ENCODE data around the gene WBP1L.

Gene WBP1L

DNA sequence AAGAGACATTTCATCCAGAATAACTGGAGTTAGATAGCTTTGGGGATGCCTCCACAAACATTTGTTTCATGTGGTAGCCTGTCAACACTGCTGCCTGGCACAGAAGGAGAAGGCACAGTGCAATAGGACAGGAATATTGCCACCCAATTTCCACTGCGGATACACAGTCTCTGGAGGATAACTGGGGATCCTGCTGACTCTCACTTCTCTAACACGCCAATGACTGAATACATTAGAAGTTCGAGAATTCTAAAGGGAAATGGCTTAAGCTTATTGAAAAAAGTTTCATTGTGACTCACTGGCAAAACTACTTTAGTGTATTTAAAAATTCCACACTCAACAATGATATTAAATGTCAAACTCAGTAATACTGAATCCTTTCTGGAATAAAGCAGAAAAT lies 42.5 kb upstream of the WBP1L start:
- Histone ChIP-seq H3K27ac (replicated peaks) (no peak overlapping the region), H3K4me3 (replicated peaks; ENCODE audit: insufficient read depth, low read length) (no peak overlapping the region), H3K27me3 (ENCODE audit: insufficient read depth, poor library complexity, severe bottlenecking) (no peaks in the 10 kb centered on the region)
- no peak for DNase-seq (ENCODE audit: low read depth in 1 of 2, low spot score in 1 of 2)
- TF ChIP-seq, protein P1, sequence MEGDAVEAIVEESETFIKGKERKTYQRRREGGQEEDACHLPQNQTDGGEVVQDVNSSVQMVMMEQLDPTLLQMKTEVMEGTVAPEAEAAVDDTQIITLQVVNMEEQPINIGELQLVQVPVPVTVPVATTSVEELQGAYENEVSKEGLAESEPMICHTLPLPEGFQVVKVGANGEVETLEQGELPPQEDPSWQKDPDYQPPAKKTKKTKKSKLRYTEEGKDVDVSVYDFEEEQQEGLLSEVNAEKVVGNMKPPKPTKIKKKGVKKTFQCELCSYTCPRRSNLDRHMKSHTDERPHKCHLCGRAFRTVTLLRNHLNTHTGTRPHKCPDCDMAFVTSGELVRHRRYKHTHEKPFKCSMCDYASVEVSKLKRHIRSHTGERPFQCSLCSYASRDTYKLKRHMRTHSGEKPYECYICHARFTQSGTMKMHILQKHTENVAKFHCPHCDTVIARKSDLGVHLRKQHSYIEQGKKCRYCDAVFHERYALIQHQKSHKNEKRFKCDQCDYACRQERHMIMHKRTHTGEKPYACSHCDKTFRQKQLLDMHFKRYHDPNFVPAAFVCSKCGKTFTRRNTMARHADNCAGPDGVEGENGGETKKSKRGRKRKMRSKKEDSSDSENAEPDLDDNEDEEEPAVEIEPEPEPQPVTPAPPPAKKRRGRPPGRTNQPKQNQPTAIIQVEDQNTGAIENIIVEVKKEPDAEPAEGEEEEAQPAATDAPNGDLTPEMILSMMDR (IDR thresholded peaks at IDR 0.05; ENCODE audit: insufficient read depth, low read length) = no peak
- TF ChIP-seq POLR2AphosphoS5 (IDR thresholded peaks at IDR 0.05; ENCODE audit: low read depth) = no peak
- TF ChIP-seq GABPA (IDR thresholded peaks at IDR 0.05; ENCODE audit: low read depth) = no peak
- TF ChIP-seq SPI1 (IDR thresholded peaks at IDR 0.05; ENCODE audit: borderline replicate concordance, low read depth) = no peak
- TF ChIP-seq, protein P2, sequence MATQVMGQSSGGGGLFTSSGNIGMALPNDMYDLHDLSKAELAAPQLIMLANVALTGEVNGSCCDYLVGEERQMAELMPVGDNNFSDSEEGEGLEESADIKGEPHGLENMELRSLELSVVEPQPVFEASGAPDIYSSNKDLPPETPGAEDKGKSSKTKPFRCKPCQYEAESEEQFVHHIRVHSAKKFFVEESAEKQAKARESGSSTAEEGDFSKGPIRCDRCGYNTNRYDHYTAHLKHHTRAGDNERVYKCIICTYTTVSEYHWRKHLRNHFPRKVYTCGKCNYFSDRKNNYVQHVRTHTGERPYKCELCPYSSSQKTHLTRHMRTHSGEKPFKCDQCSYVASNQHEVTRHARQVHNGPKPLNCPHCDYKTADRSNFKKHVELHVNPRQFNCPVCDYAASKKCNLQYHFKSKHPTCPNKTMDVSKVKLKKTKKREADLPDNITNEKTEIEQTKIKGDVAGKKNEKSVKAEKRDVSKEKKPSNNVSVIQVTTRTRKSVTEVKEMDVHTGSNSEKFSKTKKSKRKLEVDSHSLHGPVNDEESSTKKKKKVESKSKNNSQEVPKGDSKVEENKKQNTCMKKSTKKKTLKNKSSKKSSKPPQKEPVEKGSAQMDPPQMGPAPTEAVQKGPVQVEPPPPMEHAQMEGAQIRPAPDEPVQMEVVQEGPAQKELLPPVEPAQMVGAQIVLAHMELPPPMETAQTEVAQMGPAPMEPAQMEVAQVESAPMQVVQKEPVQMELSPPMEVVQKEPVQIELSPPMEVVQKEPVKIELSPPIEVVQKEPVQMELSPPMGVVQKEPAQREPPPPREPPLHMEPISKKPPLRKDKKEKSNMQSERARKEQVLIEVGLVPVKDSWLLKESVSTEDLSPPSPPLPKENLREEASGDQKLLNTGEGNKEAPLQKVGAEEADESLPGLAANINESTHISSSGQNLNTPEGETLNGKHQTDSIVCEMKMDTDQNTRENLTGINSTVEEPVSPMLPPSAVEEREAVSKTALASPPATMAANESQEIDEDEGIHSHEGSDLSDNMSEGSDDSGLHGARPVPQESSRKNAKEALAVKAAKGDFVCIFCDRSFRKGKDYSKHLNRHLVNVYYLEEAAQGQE (IDR thresholded peaks at IDR 0.05; ENCODE audit: insufficient replicate concordance, low read depth) = no peak

DNA sequence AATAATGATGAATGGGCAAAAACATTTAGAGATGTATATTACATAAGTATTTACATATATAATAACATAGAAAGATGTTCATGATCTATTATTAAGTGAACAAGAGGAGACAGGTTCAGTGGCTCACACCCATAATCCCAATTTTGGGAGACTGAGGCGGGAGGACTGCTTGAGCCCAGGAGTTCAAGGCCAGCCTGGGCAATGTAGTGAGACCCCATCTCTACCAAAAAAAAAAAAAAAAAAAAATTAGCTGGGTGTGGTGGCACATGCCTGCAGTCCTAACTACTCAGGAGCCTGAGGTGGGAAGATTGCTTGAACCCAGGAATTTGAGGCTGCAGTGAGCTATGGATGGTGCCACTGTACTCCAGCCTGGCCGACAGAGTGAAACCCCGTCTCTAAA lies 42.0 kb upstream of the WBP1L start:
- no peak for DNase-seq (ENCODE audit: low read depth in 1 of 2, low spot score in 1 of 2)
- Histone ChIP-seq H3K4me3 (replicated peaks; ENCODE audit: insufficient read depth, low read length) (no peak overlapping the region), H3K27ac (replicated peaks) (no peak overlapping the region), H3K27me3 (ENCODE audit: insufficient read depth, poor library complexity, severe bottlenecking) (no peaks in the 10 kb centered on the region)
- TF ChIP-seq, protein P2 (IDR thresholded peaks at IDR 0.05; ENCODE audit: insufficient replicate concordance, low read depth) = no peak
- TF ChIP-seq POLR2AphosphoS5 (IDR thresholded peaks at IDR 0.05; ENCODE audit: low read depth) (no peak), SPI1 (IDR thresholded peaks at IDR 0.05; ENCODE audit: borderline replicate concordance, low read depth) (no peak), GABPA (IDR thresholded peaks at IDR 0.05; ENCODE audit: low read depth) (no peak)
- TF ChIP-seq, protein P1 (IDR thresholded peaks at IDR 0.05; ENCODE audit: insufficient read depth, low read length) = no peak

DNA sequence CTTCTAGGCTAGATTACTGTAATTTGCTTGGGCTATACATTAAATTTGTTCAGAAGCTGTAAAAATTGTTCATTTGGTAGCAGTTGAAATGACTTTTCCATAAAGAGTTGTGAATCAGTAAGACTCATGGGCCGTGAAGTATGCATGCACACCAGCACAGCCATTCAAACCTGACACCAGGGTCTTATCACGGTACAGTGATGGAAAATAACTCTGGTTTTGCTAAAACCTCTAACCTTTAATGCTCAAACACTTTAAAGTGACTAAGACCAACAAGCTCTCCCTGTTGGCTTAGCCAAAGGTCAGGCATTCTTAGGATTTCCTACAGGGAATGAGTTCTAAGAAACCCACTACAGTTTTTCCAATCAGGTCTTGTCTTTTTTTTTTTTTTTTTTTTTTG lies 41.0 kb upstream of the WBP1L start:
- Histone ChIP-seq H3K4me3 (replicated peaks; ENCODE audit: insufficient read depth, low read length) (no peak overlapping the region), H3K27me3 (ENCODE audit: insufficient read depth, poor library complexity, severe bottlenecking) (no peaks in the 10 kb centered on the region), H3K27ac (replicated peaks) (no peak overlapping the region)
- no peak for DNase-seq (ENCODE audit: low read depth in 1 of 2, low spot score in 1 of 2)
- TF ChIP-seq GABPA (IDR thresholded peaks at IDR 0.05; ENCODE audit: low read depth) = no peak
- TF ChIP-seq SPI1 (IDR thresholded peaks at IDR 0.05; ENCODE audit: borderline replicate concordance, low read depth) = no peak
- TF ChIP-seq, protein P2 (IDR thresholded peaks at IDR 0.05; ENCODE audit: insufficient replicate concordance, low read depth) = no peak
- TF ChIP-seq POLR2AphosphoS5 (IDR thresholded peaks at IDR 0.05; ENCODE audit: low read depth) = no peak
- TF ChIP-seq, protein P1 (IDR thresholded peaks at IDR 0.05; ENCODE audit: insufficient read depth, low read length) = no peak

All from HL-60 (cell line).